ENCODE measurements around the gene C15orf40. TPM values are rescaled to one million over a fixed set of nuclear protein-coding genes. Genes with fewer than 3 reads are reported as not detected.

Gene C15orf40
- total RNA-seq, 1 donor from 2014 or later, result 8.5 TPM

DNA sequence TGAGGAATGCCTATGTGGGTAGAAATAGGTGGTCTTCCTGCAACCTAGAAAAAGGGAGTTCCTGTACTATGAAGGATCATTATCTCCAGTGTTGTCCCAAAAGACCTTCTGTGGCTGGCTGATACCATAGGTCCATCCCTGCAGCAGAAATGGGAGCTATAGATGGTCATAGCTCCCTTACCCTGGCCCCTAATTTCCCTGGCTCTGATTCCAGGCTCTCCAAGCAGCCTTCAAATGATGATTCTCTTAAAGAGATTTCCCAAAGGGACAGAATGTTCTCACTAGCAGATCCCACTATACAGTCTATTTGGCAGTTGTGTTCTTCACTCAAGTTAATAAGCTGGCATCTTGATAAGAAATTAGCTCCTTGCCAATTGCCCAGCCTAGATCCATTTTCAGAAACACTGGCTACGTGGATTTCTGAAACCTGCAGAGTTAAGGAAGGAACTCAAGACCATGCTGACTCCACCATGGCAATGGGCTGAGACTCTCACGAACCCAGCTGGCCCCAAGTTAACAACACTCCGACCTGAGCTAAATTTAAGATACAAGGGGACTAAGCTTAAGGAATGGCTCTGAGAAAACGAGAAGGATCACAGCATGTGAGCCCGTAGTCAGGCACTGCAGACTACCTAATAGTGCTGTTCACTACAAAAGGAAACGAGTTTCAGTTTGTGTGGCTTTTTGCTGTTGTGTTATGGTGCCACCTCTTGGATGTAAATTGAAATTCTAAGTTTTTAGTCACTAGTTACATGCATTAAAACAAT lies 11.4 kb downstream of the C15orf40 start:
- DNase-seq (ENCODE audit: low spot score), result no peak

GRCh38 chr15:82999426-82999825 lies 12.0 kb downstream of the C15orf40 start:
- intact Hi-C loops (cut with DNase I), result no loop called here
- no peak for DNase-seq (ENCODE audit: low spot score)

More for the DNA sequence above, 11.4 kb downstream of the C15orf40 start:
- intact Hi-C loops (cut with DNase I), result loop anchor here (2.0 kb wide), 1 partner anchor 149 kb away; no protein-coding TSS in a partner anchor

GRCh38 chr15:82995938-82996337 lies 15.5 kb downstream of the C15orf40 start:
- DNase-seq (ENCODE audit: low spot score), result no peak
- intact Hi-C loops (cut with DNase I), result no loop called here

- intact Hi-C loops (cut with DNase I), result no loop called here
- no peak for DNase-seq (ENCODE audit: low spot score)
Measured at GRCh38 chr15:82995076-82995475, 16.4 kb downstream of the C15orf40 start.

GRCh38 chr15:82993144-82993543 lies 18.3 kb downstream of the C15orf40 start:
- intact Hi-C loops (cut with DNase I), result no loop called here
- no peak for DNase-seq (ENCODE audit: low spot score)

DNA sequence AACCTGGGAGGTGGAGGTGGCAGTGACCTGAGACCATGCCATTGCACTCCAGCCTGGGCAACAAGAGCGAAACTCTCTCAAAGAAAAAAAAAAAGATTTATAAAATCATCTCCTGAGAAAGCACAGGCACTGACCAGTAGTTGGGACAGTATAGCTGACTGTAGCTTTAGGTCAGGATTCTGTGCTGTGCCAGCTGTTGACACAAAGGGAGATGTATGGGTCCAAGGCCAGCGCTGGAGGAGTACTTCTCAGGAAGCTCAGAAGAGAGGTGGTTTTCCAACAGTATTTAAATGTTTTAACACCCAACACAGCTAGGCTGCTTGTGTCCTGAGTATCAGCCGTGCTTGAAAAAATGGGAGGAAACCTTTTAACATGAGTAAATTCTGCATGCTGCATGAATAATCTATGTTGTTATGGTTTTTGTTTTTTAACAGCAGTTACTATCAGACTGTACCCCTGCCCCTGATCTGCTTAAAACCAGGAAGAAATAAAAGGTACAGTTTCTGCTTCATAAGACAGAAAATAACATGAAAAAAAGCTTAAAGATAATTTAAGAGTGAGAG lies 18.9 kb downstream of the C15orf40 start:
- intact Hi-C loops (cut with DNase I), result no loop called here
- DNase-seq (ENCODE audit: low spot score), result no peak

GRCh38 chr15:82986442-82986780 lies 25.0 kb downstream of the C15orf40 start:
- no peak for DNase-seq (ENCODE audit: low spot score)
- intact Hi-C loops (cut with DNase I), result loop anchor here (5.0 kb wide), 1 partner anchor 139 kb away; no protein-coding TSS in a partner anchor

- DNase-seq (ENCODE audit: low spot score), result peak; percentile 96
- intact Hi-C loops (cut with DNase I), result loop anchor here (5.0 kb wide), 1 partner anchor 139 kb away; no protein-coding TSS in a partner anchor
Measured at GRCh38 chr15:82985688-82986441, 25.6 kb downstream of the C15orf40 start, which contains the start of gene RAMAC. RAMAC (plus strand) TSS chr15:82986210; CDS start chr15:82989019, 2,809 bp downstream.

DNA sequence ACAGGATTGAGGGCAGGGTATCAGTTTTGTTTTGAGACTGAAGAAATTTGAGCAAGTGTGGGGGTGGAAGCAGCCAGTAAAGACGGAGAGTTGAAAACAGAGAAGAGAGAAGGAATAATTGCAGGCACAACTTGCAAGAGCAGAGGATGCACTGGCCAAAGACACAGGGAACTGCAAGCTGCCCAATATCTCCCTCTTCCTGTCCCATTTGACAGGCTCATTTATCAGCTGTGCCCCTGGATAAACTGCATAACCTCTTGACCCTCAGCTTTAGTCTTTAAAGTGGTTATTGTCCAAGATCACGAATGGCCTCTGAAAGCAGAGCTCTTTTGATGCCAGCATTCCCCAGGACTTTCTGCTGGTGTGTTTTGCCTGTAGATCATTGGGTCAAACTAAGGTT lies 30.5 kb downstream of the C15orf40 start:
- intact Hi-C loops (cut with DNase I), result no loop called here
- no peak for DNase-seq (ENCODE audit: low spot score)

DNA sequence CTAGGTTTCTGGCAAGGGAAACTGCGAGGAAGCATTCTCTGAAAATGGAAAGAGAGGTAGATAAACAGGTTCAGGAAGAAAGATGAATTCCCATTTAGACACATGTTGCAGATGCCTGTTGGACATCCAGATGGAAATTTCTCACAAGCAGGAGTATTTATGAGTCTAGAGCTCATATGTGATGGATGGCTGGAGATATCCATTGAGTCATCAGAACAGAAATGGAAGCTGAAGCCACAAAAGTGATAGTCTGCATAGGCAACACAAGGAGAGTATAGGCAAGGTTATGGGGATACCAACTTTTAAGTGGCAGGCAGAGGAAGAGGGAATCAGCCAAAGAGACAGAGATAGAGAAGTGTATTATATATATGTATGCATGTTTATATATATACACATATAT lies 31.7 kb downstream of the C15orf40 start:
- no peak for DNase-seq (ENCODE audit: low spot score)
- intact Hi-C loops (cut with DNase I), result no loop called here

DNA sequence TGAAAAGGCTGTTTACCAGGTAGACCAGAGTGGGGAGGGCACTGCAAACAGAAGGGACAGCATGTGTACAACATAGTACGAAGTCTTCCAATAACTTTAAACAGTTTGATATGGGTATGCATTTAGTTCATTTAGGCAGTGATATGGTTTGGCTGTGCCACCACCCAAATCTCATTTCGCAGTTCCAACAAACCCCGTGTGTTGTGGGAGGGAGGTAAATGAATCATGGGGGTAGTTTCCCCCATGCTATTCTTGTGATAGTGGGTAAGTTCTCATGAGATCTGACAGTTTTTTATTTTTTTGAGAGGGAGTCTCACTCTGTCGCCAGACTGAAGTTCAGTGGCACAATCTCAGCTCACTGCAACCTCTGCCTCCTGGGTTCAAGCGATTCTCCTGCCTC lies 33.0 kb downstream of the C15orf40 start:
- intact Hi-C loops (cut with DNase I), result no loop called here
- DNase-seq (ENCODE audit: low spot score), result no peak

- no peak for DNase-seq (ENCODE audit: low spot score)
- intact Hi-C loops (cut with DNase I), result no loop called here
Measured at GRCh38 chr15:82977076-82977475, 34.4 kb downstream of the C15orf40 start.

GRCh38 chr15:82972990-82973389 lies 38.4 kb downstream of the C15orf40 start:
- no peak for DNase-seq (ENCODE audit: low spot score)
- intact Hi-C loops (cut with DNase I), result no loop called here

DNA sequence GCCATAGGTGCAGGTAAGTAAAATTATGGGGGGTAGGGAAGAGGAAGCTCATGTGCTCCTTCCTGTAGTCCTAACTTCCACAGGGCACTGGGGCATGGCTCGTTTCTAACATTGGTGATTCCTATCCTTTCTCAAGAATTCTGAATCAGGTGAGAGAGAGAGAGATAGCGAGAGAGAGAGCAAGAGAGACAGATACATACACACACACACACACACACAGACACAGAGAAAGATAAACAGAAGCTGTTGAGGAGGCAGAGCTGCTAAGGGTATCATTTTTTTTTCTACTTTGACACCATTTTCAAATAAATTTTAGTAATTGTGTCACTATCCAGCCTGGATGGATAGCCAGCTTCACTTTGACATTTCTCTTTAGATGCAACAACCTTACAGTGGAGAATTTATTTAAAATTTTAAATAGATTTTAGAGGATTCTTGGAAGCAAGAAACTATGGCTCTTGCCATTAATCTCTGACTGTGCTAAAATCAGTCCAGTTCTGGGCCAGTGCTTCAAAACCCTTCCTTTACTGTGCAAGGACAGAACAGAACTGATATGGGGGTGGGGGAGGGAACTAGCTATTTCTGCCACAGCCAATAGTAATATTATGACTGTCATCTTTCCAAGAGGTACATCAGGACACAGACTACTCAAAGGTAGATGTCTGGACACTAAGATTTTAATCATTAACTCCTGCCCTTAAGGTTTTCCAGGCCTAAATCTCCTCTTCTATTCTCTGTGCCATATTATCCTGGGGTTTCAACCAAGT lies 40.0 kb downstream of the C15orf40 start:
- intact Hi-C loops (cut with DNase I), result no loop called here
- no peak for DNase-seq (ENCODE audit: low spot score)

DNA sequence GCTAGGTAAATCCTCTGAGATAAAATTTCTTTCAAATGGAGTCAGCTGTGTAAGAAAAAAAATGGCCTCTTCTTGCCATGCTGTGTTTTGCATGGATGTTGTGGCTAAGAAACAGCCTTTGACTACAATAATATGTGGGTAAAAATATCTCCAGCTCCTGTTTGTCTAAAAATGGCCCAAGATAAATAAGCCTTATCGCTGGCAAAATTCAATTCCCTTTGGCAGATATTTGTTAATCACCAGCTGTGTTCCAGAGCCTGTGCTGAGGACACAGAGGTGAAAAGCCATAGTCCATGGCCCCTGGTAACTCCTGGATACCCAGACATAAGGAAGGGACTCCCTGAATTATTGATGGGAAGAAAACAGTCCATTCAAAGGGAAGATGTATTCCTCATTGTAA lies 40.7 kb downstream of the C15orf40 start:
- DNase-seq (ENCODE audit: low spot score), result no peak
- intact Hi-C loops (cut with DNase I), result no loop called here

GRCh38 chr15:82970078-82970686 lies 41.3 kb downstream of the C15orf40 start:
- DNase-seq (ENCODE audit: low spot score), result no peak
- intact Hi-C loops (cut with DNase I), result no loop called here

DNA sequence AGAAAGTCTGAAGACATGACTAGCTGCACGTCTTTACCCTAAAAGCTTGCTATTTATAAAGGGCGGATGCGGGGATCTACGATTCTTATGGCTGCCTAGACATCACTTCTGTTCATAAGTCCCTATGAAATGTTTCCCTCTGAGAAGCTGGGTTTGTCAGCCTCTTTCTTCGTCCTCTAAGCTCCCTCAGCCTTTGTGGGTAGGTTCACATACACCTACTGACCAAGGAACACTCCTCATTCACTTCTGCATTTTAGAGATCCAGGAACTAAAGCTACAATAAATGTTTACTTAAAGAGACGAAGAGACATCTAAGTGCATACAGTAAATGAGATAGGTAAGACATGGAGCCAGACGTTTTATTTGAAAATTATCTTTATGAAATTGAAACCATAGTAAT lies 42.1 kb downstream of the C15orf40 start:
- no peak for DNase-seq (ENCODE audit: low spot score)
- intact Hi-C loops (cut with DNase I), result no loop called here

GRCh38 chr15:82968066-82968465 lies 43.4 kb downstream of the C15orf40 start:
- intact Hi-C loops (cut with DNase I), result no loop called here
- DNase-seq (ENCODE audit: low spot score), result no peak

GRCh38 chr15:82966671-82967071 lies 44.8 kb downstream of the C15orf40 start:
- no peak for DNase-seq (ENCODE audit: low spot score)
- intact Hi-C loops (cut with DNase I), result no loop called here
